ENCODE data around the gene SERF2. TPM values are rescaled to one million over a fixed set of nuclear protein-coding genes. Genes with fewer than 3 reads are reported as not detected.

SERF2 gene
- total and polyA plus RNA-seq, 2 of the 13 experiments (the other 11 are each of a cell fraction or from before 2014, with no cell fraction given) = 811 to 1,257 TPM

DNA sequence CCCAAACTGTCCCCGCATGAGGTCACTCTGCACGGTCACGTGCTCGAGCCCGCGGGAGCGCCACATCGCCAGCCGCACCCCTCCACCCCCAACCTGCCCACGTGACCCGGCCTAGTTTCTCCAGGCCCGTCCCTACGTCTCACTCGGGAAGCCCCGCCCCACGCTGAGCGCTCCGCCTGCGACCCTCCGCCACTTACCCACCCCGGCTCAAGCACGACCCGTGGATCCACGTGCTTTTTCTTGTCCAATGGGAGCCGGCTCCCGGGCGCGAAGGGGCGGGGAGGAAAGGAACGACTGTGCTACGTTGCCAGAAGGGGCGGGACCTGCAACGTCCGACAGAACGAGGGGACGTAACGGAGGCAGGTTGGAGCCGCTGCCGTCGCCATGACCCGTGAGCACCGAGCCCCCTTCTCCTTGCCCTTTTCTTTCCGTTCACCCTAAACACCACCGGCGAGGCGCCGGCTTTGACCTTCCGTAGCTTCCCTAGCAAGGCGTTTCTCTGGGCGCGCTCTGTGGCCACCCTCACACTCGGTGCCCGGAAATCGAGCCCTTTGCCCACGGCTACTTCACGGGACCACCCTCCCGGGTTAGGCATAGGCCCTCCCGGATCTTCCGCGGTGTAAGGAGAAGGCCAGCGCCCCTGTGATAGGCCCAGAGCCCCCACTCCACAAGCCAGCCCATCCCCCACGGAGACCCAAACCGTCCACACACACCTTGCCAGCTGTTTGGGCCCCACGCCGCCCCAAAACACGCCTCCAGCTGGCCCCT, at the start of gene SERF2 (continued):
- TF ChIP-seq POLR2A (IDR thresholded peaks at IDR 0.05; ENCODE audit: insufficient read depth in 1 of 2, low read depth in 2 of 2, low read length in 2 of 2) (peak; percentile 99 to 100), SALL2 (CRISPR knock-in tag; IDR thresholded peaks at IDR 0.05) (peak; percentile 65; the same call in 1 of the 2 replicates), RAD21 (CRISPR knock-in tag; IDR thresholded peaks at IDR 0.05) (no peak; the same call in 1 of the 2 replicates), ZNF782 (CRISPR knock-in tag; IDR thresholded peaks at IDR 0.05; ENCODE audit: borderline replicate concordance) (peak; percentile 67; the same call in 1 of the 2 replicates), TCF7L2 (IDR thresholded peaks at IDR 0.05; ENCODE audit: low read depth, low read length) (no peak), SAFB2 (CRISPR knock-in tag; IDR thresholded peaks at IDR 0.05; ENCODE audit: borderline replicate concordance, low read depth) (no peak), ZNF660 (CRISPR knock-in tag; IDR thresholded peaks at IDR 0.05; ENCODE audit: borderline replicate concordance, low read depth) (no peak), SPEN (CRISPR knock-in tag; IDR thresholded peaks at IDR 0.05; ENCODE audit: low read depth) (peak; percentile 1; the same call in 1 of the 2 replicates), SP1 (IDR thresholded peaks at IDR 0.05) (no peak), SP1 (CRISPR knock-in tag; IDR thresholded peaks at IDR 0.05) (peak; percentile 87), SCMH1 (CRISPR knock-in tag; IDR thresholded peaks at IDR 0.05; ENCODE audit: borderline replicate concordance) (no peak), ZFP1 (CRISPR knock-in tag; IDR thresholded peaks at IDR 0.05) (no peak), SIX1 (CRISPR knock-in tag; IDR thresholded peaks at IDR 0.05; ENCODE audit: borderline replicate concordance) (no peak), CHCHD3 (CRISPR knock-in tag; IDR thresholded peaks at IDR 0.05) (no peak)
- TF ChIP-seq, protein P1, sequence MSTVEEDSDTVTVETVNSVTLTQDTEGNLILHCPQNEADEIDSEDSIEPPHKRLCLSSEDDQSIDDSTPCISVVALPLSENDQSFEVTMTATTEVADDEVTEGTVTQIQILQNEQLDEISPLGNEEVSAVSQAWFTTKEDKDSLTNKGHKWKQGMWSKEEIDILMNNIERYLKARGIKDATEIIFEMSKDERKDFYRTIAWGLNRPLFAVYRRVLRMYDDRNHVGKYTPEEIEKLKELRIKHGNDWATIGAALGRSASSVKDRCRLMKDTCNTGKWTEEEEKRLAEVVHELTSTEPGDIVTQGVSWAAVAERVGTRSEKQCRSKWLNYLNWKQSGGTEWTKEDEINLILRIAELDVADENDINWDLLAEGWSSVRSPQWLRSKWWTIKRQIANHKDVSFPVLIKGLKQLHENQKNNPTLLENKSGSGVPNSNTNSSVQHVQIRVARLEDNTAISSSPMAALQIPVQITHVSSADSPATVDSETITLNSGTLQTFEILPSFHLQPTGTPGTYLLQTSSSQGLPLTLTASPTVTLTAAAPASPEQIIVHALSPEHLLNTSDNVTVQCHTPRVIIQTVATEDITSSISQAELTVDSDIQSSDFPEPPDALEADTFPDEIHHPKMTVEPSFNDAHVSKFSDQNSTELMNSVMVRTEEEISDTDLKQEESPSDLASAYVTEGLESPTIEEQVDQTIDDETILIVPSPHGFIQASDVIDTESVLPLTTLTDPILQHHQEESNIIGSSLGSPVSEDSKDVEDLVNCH (CRISPR knock-in tag; IDR thresholded peaks at IDR 0.05) = no peak
- TF ChIP-seq, protein P2, sequence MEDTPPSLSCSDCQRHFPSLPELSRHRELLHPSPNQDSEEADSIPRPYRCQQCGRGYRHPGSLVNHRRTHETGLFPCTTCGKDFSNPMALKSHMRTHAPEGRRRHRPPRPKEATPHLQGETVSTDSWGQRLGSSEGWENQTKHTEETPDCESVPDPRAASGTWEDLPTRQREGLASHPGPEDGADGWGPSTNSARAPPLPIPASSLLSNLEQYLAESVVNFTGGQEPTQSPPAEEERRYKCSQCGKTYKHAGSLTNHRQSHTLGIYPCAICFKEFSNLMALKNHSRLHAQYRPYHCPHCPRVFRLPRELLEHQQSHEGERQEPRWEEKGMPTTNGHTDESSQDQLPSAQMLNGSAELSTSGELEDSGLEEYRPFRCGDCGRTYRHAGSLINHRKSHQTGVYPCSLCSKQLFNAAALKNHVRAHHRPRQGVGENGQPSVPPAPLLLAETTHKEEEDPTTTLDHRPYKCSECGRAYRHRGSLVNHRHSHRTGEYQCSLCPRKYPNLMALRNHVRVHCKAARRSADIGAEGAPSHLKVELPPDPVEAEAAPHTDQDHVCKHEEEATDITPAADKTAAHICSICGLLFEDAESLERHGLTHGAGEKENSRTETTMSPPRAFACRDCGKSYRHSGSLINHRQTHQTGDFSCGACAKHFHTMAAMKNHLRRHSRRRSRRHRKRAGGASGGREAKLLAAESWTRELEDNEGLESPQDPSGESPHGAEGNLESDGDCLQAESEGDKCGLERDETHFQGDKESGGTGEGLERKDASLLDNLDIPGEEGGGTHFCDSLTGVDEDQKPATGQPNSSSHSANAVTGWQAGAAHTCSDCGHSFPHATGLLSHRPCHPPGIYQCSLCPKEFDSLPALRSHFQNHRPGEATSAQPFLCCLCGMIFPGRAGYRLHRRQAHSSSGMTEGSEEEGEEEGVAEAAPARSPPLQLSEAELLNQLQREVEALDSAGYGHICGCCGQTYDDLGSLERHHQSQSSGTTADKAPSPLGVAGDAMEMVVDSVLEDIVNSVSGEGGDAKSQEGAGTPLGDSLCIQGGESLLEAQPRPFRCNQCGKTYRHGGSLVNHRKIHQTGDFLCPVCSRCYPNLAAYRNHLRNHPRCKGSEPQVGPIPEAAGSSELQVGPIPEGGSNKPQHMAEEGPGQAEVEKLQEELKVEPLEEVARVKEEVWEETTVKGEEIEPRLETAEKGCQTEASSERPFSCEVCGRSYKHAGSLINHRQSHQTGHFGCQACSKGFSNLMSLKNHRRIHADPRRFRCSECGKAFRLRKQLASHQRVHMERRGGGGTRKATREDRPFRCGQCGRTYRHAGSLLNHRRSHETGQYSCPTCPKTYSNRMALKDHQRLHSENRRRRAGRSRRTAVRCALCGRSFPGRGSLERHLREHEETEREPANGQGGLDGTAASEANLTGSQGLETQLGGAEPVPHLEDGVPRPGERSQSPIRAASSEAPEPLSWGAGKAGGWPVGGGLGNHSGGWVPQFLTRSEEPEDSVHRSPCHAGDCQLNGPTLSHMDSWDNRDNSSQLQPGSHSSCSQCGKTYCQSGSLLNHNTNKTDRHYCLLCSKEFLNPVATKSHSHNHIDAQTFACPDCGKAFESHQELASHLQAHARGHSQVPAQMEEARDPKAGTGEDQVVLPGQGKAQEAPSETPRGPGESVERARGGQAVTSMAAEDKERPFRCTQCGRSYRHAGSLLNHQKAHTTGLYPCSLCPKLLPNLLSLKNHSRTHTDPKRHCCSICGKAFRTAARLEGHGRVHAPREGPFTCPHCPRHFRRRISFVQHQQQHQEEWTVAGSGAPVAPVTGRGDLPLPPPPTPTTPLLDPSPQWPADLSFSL (CRISPR knock-in tag; IDR thresholded peaks at IDR 0.05) = no peak
- TF ChIP-seq, protein P3, sequence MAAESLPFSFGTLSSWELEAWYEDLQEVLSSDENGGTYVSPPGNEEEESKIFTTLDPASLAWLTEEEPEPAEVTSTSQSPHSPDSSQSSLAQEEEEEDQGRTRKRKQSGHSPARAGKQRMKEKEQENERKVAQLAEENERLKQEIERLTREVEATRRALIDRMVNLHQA (CRISPR knock-in tag; IDR thresholded peaks at IDR 0.05) = no peak

Measured in HepG2 (cell line).